Right cardiac atrium (tissue), 5 donors: ENCODE data around the gene NR2F1. TPM values are rescaled to one million over a fixed set of nuclear protein-coding genes. Genes with fewer than 3 reads are reported as not detected.

Source experiments
- ATAC-seq, 2 donors: fragments of 200-7000 bp; cut with Tn5 transposase; one replicate each; pipeline versions ENCODE4 v1.8.0 to v1.9.1; 2020; ENCODE audit warnings: moderate library complexity in 2 of 2, mild to moderate bottlenecking in 1 of 2
- DNase-seq, 3 donors: peaks; one replicate each; pipeline ENCODE4 v3.0.0-alpha.2; 2020
- H3K27ac ChIP-seq: one replicate; pipeline ENCODE4 v1.5.1; 2013; ENCODE audit warnings: mild to moderate bottlenecking, low read length, control low read depth, moderate library complexity
- H3K27me3 ChIP-seq: one replicate; pipeline ENCODE4 v1.6.1; 2013; ENCODE audit not compliant: control insufficient read depth, insufficient read depth
- H3K4me1 ChIP-seq: one replicate; pipeline ENCODE4 v1.6.1; 2013; ENCODE audit warnings: low read length; ENCODE audit not compliant: control insufficient read depth, insufficient read depth
- H3K4me3 ChIP-seq: one replicate; pipeline ENCODE4 v1.5.1; 2013; ENCODE audit warnings: low read length, control low read depth
- H3K9me3 ChIP-seq: one replicate; pipeline ENCODE4 v1.6.1; 2013; ENCODE audit warnings: low read length; ENCODE audit not compliant: control insufficient read depth
- WGBS: extraction: QIAGEN DNeasy Blood & Tissue Kit; methylation state at CpG from one replicate; pipeline ENCODE4 v1.1.7; 2013; 5-methylcytosine and 5-hydroxymethylcytosine counted together
- intact Hi-C, 4 donors: fragments of 100-400 bp; cut with DNase I; formaldehyde crosslinking; loops; one replicate each; pipeline versions ENCODE4 v1.11.0 to v1.14.0; 2022 to 2023
- polyA plus RNA-seq: library from polyadenylated mRNA; stranded (reverse); fragments of 200-250 nt; gene quantifications from one replicate; pipeline ENCODE4 v1.2.3, GENCODE V29; 2013
- total RNA-seq, 4 donors: library from RNA; stranded (reverse); fragmentation: NEBNext Ultra II Directional; extraction: Animal tissue kit (Norgen Biotek cat#: 25700); gene quantifications; one replicate each; pipeline ENCODE4 v1.2.1, GENCODE V29; 2021
- donor health status: healthy with polysubstance abuse.
- donor health status: DM: no; HTN: yes; CAD: no.
- donor health status: DM: no; HTN: no; CAD: no.
- donor health status: DM: no; HTN: yes; CAD: no; lungs with severe emphysema.
- donor health status: DM: yes; HTN: yes; CAD: no.

The NR2F1 gene
- total and polyA plus RNA-seq, 5 donors: 22.1 to 59.2 (median 42.1) TPM

GRCh38 chr5:93621327-93621798 lies 38.3 kb downstream of the NR2F1 start:
- no peaks in the 10 kb centered on the region for H3K9me3 ChIP-seq
- peak; percentile 95 to 97 for ATAC-seq
- H3K4me3 ChIP-seq: peak overlapping the region; percentile 45
- H3K27me3 ChIP-seq: no peaks in the 10 kb centered on the region
- 1% methylated on average over 41 of the region's 41 CpGs for WGBS
- H3K27ac ChIP-seq: peak overlapping the region; percentile 88
- DNase-seq: peak; percentile 86 to 93 (median 92)
- no peaks in the 10 kb centered on the region for H3K4me1 ChIP-seq
- intact Hi-C loops: no loop called here

- no peak overlapping the region for H3K27ac ChIP-seq
- ATAC-seq (peak; percentile 54 to 59), DNase-seq (no peak)
- H3K4me3 ChIP-seq: peak overlapping the region; percentile 45
- no peaks in the 10 kb centered on the region for H3K27me3 ChIP-seq
- WGBS: 43% methylated on average over 4 of the region's 4 CpGs
- no peaks in the 10 kb centered on the region for H3K9me3 ChIP-seq
- H3K4me1 ChIP-seq: no peaks in the 10 kb centered on the region
- intact Hi-C loops: no loop called here
These were observed 39.3 kb downstream of the NR2F1 start for GRCh38 chr5:93622240-93622885.

GRCh38 chr5:93623153-93623552 lies 40.1 kb downstream of the NR2F1 start:
- Histone ChIP-seq H3K27ac (no peak overlapping the region), H3K4me3 (no peak overlapping the region), H3K27me3 (no peaks in the 10 kb centered on the region), H3K9me3 (no peaks in the 10 kb centered on the region), H3K4me1 (no peaks in the 10 kb centered on the region)
- 78% methylated on average over 4 of the region's 4 CpGs for WGBS
- intact Hi-C loops: no loop called here
- DNase-seq (no peak), ATAC-seq (no peak)

GRCh38 chr5:93626801-93627200 lies 43.8 kb downstream of the NR2F1 start:
- intact Hi-C loops: no loop called here
- no peaks in the 10 kb centered on the region for H3K27me3 ChIP-seq
- DNase-seq: no peak
- no peak overlapping the region for H3K4me3 ChIP-seq
- H3K27ac ChIP-seq: no peak overlapping the region
- no peaks in the 10 kb centered on the region for H3K9me3 ChIP-seq
- ATAC-seq: no peak
- H3K4me1 ChIP-seq: no peaks in the 10 kb centered on the region

GRCh38 chr5:93632327-93632726 lies 49.3 kb downstream of the NR2F1 start:
- H3K4me1 ChIP-seq: peaks cover 2% of the 10 kb centered on the region
- intact Hi-C loops: no loop called here
- H3K4me3 ChIP-seq: no peak overlapping the region
- no peaks in the 10 kb centered on the region for H3K9me3 ChIP-seq
- 82% methylated on average over 4 of the region's 4 CpGs for WGBS
- no peak overlapping the region for H3K27ac ChIP-seq
- H3K27me3 ChIP-seq: no peaks in the 10 kb centered on the region
- DNase-seq (no peak), ATAC-seq (no peak)

GRCh38 chr5:93635991-93636390 lies 53.0 kb downstream of the NR2F1 start:
- ATAC-seq: no peak
- Histone ChIP-seq H3K4me1 (peaks cover 2% of the 10 kb centered on the region), H3K27ac (no peak overlapping the region), H3K4me3 (no peak overlapping the region), H3K9me3 (no peaks in the 10 kb centered on the region), H3K27me3 (no peaks in the 10 kb centered on the region)
- DNase-seq: no peak
- intact Hi-C loops: no loop called here

GRCh38 chr5:93636837-93637236 lies 53.8 kb downstream of the NR2F1 start:
- no peak for DNase-seq
- Histone ChIP-seq H3K27me3 (no peaks in the 10 kb centered on the region), H3K27ac (no peak overlapping the region), H3K9me3 (no peaks in the 10 kb centered on the region), H3K4me3 (no peak overlapping the region), H3K4me1 (peaks cover 2% of the 10 kb centered on the region)
- intact Hi-C loops: no loop called here
- WGBS: 74% methylated on average over 1 of the region's 1 CpG
- no peak for ATAC-seq

- H3K4me1 ChIP-seq: no peaks in the 10 kb centered on the region
- no peaks in the 10 kb centered on the region for H3K9me3 ChIP-seq
- ATAC-seq (no peak), DNase-seq (no peak)
- no peaks in the 10 kb centered on the region for H3K27me3 ChIP-seq
- intact Hi-C loops: no loop called here
- 78% methylated on average over 2 of the region's 2 CpGs for WGBS
- H3K4me3 ChIP-seq: no peak overlapping the region
- no peak overlapping the region for H3K27ac ChIP-seq
These were observed 54.7 kb downstream of the NR2F1 start for GRCh38 chr5:93637697-93638096.

- WGBS: over 99% methylated on average over 3 of the region's 3 CpGs
These were observed 59.5 kb downstream of the NR2F1 start for GRCh38 chr5:93642526-93642925.

More at GRCh38 chr5:93642526-93642925, 59.5 kb downstream of the NR2F1 start:
- Histone ChIP-seq H3K27ac (no peak overlapping the region), H3K4me1 (no peaks in the 10 kb centered on the region), H3K4me3 (no peak overlapping the region), H3K27me3 (no peaks in the 10 kb centered on the region), H3K9me3 (no peaks in the 10 kb centered on the region)
- no peak for DNase-seq
- intact Hi-C loops: no loop called here
- ATAC-seq: no peak

Other genes with a start within 250 kb of the NR2F1 start
- gene NR2F1-AS1, start 2.0 kb upstream of the NR2F1 start, total RNA-seq: 10 to 100 TPM in 3 of 4 donors, 1 to 10 TPM in 1; 7.8 to 13.2 (median 11.8) TPM
- 10.3 TPM for gene NR2F1-AS1, start 2.0 kb upstream of the NR2F1 start, polyA plus RNA-seq
- under 1 TPM; 0.40 to 0.57 (median 0.53) TPM for gene POU5F2, start 158.4 kb downstream of the NR2F1 start, total RNA-seq
- gene POU5F2, start 158.4 kb downstream of the NR2F1 start, polyA plus RNA-seq: 0.16 TPM